GM18858 (cell line): ENCODE measurements around the gene SPIRE2.
"Not testable (repeated sequence)": the region's sequence is repeated elsewhere in the genome, so short reads cannot be mapped to it uniquely, and the experiment has no call there.

Experiments used
- ATAC-seq: cut with Tn5 transposase; IDR thresholded peaks from one replicate; pipeline ENCODE4 v1.9.1; 2021; ENCODE audit not compliant: unreplicated experiment

Gene SPIRE2

GRCh38 chr16:89834813-89835363, 6.6 kb downstream of the SPIRE2 start:
- not testable (repeated sequence) for ATAC-seq

GRCh38 chr16:89836484-89836883, 8.2 kb downstream of the SPIRE2 start:
- not testable (repeated sequence) for ATAC-seq

- ATAC-seq: no peak
These were observed 8.8 kb downstream of the SPIRE2 start for GRCh38 chr16:89837014-89837546.

- no peak for ATAC-seq
These were observed 13.0 kb downstream of the SPIRE2 start for GRCh38 chr16:89841275-89841674.

GRCh38 chr16:89842471-89843408, 14.5 kb downstream of the SPIRE2 start:
- no peak for ATAC-seq

- no peak for ATAC-seq
These were observed 15.4 kb downstream of the SPIRE2 start for GRCh38 chr16:89843409-89844350.

GRCh38 chr16:89844739-89845339, 16.6 kb downstream of the SPIRE2 start:
- no peak for ATAC-seq

- no peak for ATAC-seq
These were observed 17.1 kb downstream of the SPIRE2 start for GRCh38 chr16:89845417-89845816.

GRCh38 chr16:89847051-89847939, 19.0 kb downstream of the SPIRE2 start:
- no peak for ATAC-seq

GRCh38 chr16:89847940-89848297, 19.6 kb downstream of the SPIRE2 start:
- no peak for ATAC-seq

- ATAC-seq: no peak
These were observed 20.7 kb downstream of the SPIRE2 start for GRCh38 chr16:89848974-89849373.

- no peak for ATAC-seq
These were observed 25.2 kb downstream of the SPIRE2 start for GRCh38 chr16:89853306-89853993.

GRCh38 chr16:89855301-89855945, 27.1 kb downstream of the SPIRE2 start:
- ATAC-seq: no peak

GRCh38 chr16:89855986-89856385, 27.7 kb downstream of the SPIRE2 start:
- ATAC-seq: no peak

GRCh38 chr16:89858973-89859614, 30.8 kb downstream of the SPIRE2 start:
- no peak for ATAC-seq

GRCh38 chr16:89859615-89860007, 31.3 kb downstream of the SPIRE2 start:
- ATAC-seq: no peak

- ATAC-seq: no peak
These were observed 32.6 kb downstream of the SPIRE2 start for GRCh38 chr16:89860747-89861304.

GRCh38 chr16:89861648-89862047, 33.4 kb downstream of the SPIRE2 start:
- ATAC-seq: no peak
